Calu3 (cell line): ENCODE measurements around the gene AGBL4. TPM values are rescaled to one million over a fixed set of nuclear protein-coding genes. Genes with fewer than 3 reads are reported as not detected.

Source experiments
- BruUV-seq: library from RNA; stranded (reverse); fragments of 400-500 nt; replicated peaks from 2 replicates; lab custom pipeline; 2021; lab: Mats Ljungman, UMichigan
- CTCF ChIA-PET: fragments of 300-600 bp; sonication (Branson Sonifier 250); formaldehyde crosslinking; loops from one replicate; lab custom pipeline; 2022; ENCODE audit warnings: antibody characterized with exemption; lab: Charles Lee
- DNase-seq: peaks from one replicate; pipeline ENCODE4 v3.0.0; 2022
- H3K27ac Mint-ChIP-seq: one replicate; pipeline ENCODE4 v1.8.0; 2022; ENCODE audit warnings: mixed read lengths; ENCODE audit not compliant: unreplicated experiment
- H3K27me3 Mint-ChIP-seq: one replicate; pipeline ENCODE4 v1.8.0; 2022; ENCODE audit warnings: mixed read lengths; ENCODE audit not compliant: unreplicated experiment
- H3K36me3 Mint-ChIP-seq: one replicate; pipeline ENCODE4 v1.8.0; 2022; ENCODE audit warnings: mild to moderate bottlenecking, moderate library complexity, mixed read lengths; ENCODE audit not compliant: insufficient read depth, unreplicated experiment
- H3K4me1 Mint-ChIP-seq: one replicate; pipeline ENCODE4 v1.8.0; 2022; ENCODE audit warnings: mild to moderate bottlenecking, low read depth, mixed read lengths; ENCODE audit not compliant: unreplicated experiment
- H3K4me3 Mint-ChIP-seq: one replicate; pipeline ENCODE4 v1.8.0; 2022; ENCODE audit warnings: mild to moderate bottlenecking, low read depth, moderate library complexity, mixed read lengths; ENCODE audit not compliant: unreplicated experiment
- H3K9me3 Mint-ChIP-seq: one replicate; pipeline ENCODE4 v1.8.0; 2022; ENCODE audit warnings: low read depth, mixed read lengths; ENCODE audit not compliant: unreplicated experiment
- intact Hi-C: fragments of 100-400 bp; cut with micrococcal nuclease; formaldehyde crosslinking; loops from one replicate; pipeline ENCODE4 v1.10.0; 2022; ENCODE audit not compliant: unreplicated experiment
- total RNA-seq: library from RNA; stranded (reverse); gene quantifications from 2 replicates; pipeline ENCODE4 v1.2.3, GENCODE V29; 2022
- TF ChIP-seq, protein P1 (sequence below): fragments of 200-600 bp; IDR thresholded peaks from one replicate; pipeline ENCODE4 v1.8.0; 2022; ENCODE audit warnings: antibody characterized with exemption; ENCODE audit not compliant: unreplicated experiment

AGBL4 gene
- total RNA-seq, 1 experiment from 2014 or later: not detected

DNA sequence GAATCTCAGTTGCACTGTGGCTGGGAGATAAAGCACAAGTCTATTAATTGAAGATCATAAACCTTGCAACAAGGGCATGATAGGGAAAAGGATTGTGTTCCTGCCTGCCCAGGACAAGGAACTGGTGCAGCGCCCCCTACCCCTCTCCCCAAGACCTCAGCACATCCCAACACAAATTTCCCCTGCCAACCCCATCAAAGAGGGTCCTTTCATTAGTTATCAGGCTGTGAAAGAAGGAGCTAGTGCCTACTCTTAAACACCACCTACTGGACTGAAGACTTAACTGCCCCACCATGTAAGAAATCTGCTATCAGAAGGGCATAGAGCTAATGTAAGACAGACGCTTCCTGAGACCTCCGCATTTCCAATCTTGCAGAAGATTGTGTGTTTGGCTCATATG lies 372.6 kb downstream of the AGBL4 start:
- H3K27ac Mint-ChIP-seq: no peak overlapping the region
- CTCF ChIA-PET: no interaction called here
- H3K4me3 Mint-ChIP-seq: no peak overlapping the region
- no peak for DNase-seq
- H3K4me1 Mint-ChIP-seq: no peaks in the 10 kb centered on the region
- H3K9me3 Mint-ChIP-seq: peaks cover 3% of the 10 kb centered on the region
- intact Hi-C loops: no loop called here
- no peaks in the 10 kb centered on the region for H3K27me3 Mint-ChIP-seq
- BruUV-seq: no TSS peak
- no peaks in the 10 kb centered on the region for H3K36me3 Mint-ChIP-seq
- TF ChIP-seq, protein P1, sequence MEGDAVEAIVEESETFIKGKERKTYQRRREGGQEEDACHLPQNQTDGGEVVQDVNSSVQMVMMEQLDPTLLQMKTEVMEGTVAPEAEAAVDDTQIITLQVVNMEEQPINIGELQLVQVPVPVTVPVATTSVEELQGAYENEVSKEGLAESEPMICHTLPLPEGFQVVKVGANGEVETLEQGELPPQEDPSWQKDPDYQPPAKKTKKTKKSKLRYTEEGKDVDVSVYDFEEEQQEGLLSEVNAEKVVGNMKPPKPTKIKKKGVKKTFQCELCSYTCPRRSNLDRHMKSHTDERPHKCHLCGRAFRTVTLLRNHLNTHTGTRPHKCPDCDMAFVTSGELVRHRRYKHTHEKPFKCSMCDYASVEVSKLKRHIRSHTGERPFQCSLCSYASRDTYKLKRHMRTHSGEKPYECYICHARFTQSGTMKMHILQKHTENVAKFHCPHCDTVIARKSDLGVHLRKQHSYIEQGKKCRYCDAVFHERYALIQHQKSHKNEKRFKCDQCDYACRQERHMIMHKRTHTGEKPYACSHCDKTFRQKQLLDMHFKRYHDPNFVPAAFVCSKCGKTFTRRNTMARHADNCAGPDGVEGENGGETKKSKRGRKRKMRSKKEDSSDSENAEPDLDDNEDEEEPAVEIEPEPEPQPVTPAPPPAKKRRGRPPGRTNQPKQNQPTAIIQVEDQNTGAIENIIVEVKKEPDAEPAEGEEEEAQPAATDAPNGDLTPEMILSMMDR: no peak

DNA sequence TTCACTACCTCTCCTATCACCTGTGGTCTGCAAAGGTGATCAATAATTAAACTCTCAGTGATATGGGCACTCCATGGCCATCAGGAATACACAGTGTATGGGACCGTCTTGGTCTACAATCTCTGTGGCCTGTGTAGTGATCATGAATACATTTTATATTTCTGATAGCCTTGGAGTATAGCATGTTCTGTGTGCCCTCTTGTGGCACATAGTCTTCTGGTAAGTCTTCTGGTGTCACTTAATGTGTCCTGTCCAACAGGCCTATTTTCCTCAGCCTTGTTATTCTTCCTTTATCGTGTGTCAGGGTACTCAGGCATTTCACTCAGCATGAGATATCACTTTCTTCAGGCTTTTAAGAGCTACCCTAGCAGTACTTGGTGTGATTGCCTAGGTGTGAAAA lies 393.6 kb downstream of the AGBL4 start:
- Mint-ChIP-seq H3K4me3 (no peak overlapping the region), H3K27me3 (no peaks in the 10 kb centered on the region), H3K9me3 (no peaks in the 10 kb centered on the region), H3K36me3 (no peaks in the 10 kb centered on the region), H3K4me1 (peaks cover 13% of the 10 kb centered on the region), H3K27ac (no peak overlapping the region)
- TF ChIP-seq, protein P1: no peak
- CTCF ChIA-PET: interaction anchor here (1.4 kb wide), 1 partner anchor 714 kb away, joined by 3 read pairs; no protein-coding TSS in a partner anchor
- intact Hi-C loops: loop anchor here (1.0 to 10.0 kb wide), 4 partner anchors 273 to 714 kb away; no protein-coding TSS in a partner anchor
- BruUV-seq: no TSS peak
- DNase-seq: peak; percentile 14

DNA sequence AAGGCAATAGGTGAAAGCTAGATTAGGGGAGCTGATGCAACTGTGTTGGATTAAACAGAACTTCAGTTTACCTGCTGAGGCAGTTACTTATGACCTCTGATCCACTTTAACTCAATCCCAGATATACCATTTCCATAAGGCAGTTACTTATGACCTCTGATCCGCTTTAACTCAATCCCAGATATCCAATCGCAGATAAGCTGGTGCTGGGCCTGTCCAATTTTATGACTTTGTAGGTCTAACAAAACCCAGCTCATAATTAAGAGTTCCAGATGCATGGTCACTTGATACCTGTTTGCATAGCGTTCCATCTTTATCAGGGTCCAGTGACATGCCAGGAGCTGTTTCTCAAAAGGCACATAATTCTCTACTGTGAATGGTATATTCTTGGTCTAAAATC lies 396.0 kb downstream of the AGBL4 start:
- no peak overlapping the region for H3K4me3 Mint-ChIP-seq
- intact Hi-C loops: no loop called here
- H3K27me3 Mint-ChIP-seq: no peaks in the 10 kb centered on the region
- H3K36me3 Mint-ChIP-seq: no peaks in the 10 kb centered on the region
- H3K27ac Mint-ChIP-seq: no peak overlapping the region
- H3K9me3 Mint-ChIP-seq: no peaks in the 10 kb centered on the region
- no TSS peak for BruUV-seq
- CTCF ChIA-PET: interaction anchor here (0.6 kb wide), 1 partner anchor 591 kb away, joined by 3 read pairs; no protein-coding TSS in a partner anchor
- TF ChIP-seq, protein P1: no peak
- DNase-seq: no peak
- H3K4me1 Mint-ChIP-seq: peaks cover 13% of the 10 kb centered on the region

DNA sequence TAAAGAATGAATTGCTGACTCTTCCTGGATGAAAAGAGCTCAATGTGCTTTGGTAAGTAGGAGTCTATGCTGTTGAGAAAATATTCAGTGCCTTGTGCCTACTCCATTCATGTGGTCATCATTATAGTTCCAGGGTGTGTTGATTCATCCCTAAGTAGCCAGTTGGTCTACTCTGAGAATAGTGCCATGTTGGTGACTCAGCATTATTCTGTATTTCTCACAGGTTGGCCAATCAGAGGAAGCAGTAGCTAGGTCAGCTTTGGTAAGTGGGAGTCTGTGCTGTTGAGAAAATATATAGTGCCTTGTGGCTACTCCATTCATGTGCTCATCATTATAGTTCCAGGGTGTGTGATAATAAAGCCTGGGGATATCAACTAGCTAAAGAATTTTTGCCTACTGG lies 397.3 kb downstream of the AGBL4 start:
- Mint-ChIP-seq H3K36me3 (no peaks in the 10 kb centered on the region), H3K27me3 (no peaks in the 10 kb centered on the region), H3K27ac (no peak overlapping the region), H3K4me1 (peaks cover 13% of the 10 kb centered on the region), H3K4me3 (no peak overlapping the region), H3K9me3 (no peaks in the 10 kb centered on the region)
- no TSS peak for BruUV-seq
- CTCF ChIA-PET: no interaction called here
- no peak for DNase-seq
- TF ChIP-seq, protein P1: no peak
- intact Hi-C loops: no loop called here
